Measurements from ENCODE around the gene SPTSSA.

SPTSSA gene

GRCh38 chr14:34420547-34421150 lies 41.4 kb downstream of the SPTSSA start:
- H3K9me3 ChIP-seq (ENCODE audit: control extremely low read depth in 1 of 5, control insufficient read depth in 4 of 5, insufficient read depth in 2 of 5, low read depth in 1 of 5, low read length in 4 of 5), result peaks cover 0 to 18% (median 8%) of the 10 kb centered on the region in 5 experiments
- H3K27ac ChIP-seq (ENCODE audit: insufficient read depth in 1 of 2, low read depth in 1 of 2, low read length in 2 of 2, poor library complexity in 1 of 2, severe bottlenecking in 2 of 2), result no peak overlapping the region
- H3K36me3 ChIP-seq (ENCODE audit: control insufficient read depth in 4 of 4, insufficient read depth in 4 of 4, low read length in 3 of 4), result no peaks in the 10 kb centered on the region
- ChIA-PET CTCF (no interaction called here), POLR2A (no interaction called here)
- WGBS (ENCODE audit: insufficient coverage), result 82% methylated on average over 3 of the region's 6 CpGs
- DNase-seq, result no peak
- no peak overlapping the region for H3K4me3 ChIP-seq (ENCODE audit: control insufficient read depth in 1 of 7, extremely low read depth in 1 of 7, insufficient read depth in 4 of 7, low read depth in 2 of 7, low read length in 6 of 7)
- peaks cover 0 to 5% (median 3%) of the 10 kb centered on the region in 4 experiments for H3K4me1 ChIP-seq (ENCODE audit: control extremely low read depth in 1 of 4, control insufficient read depth in 4 of 4, insufficient read depth in 4 of 4, low read length in 3 of 4)
- H3K27me3 ChIP-seq (replicated peaks in 2 of 5; ENCODE audit: control insufficient read depth in 4 of 5, insufficient read depth in 5 of 5, low read length in 4 of 5), result no peaks in the 10 kb centered on the region

- H3K4me3 ChIP-seq (ENCODE audit: control insufficient read depth in 1 of 7, extremely low read depth in 1 of 7, insufficient read depth in 4 of 7, low read depth in 2 of 7, low read length in 6 of 7), result no peak overlapping the region
- POLR2A ChIA-PET, result no interaction called here
- H3K27ac ChIP-seq (ENCODE audit: insufficient read depth in 1 of 2, low read depth in 1 of 2, low read length in 2 of 2, poor library complexity in 1 of 2, severe bottlenecking in 2 of 2), result no peak overlapping the region
- H3K36me3 ChIP-seq (ENCODE audit: control insufficient read depth in 4 of 4, insufficient read depth in 4 of 4, low read length in 3 of 4), result no peaks in the 10 kb centered on the region
- no peaks in the 10 kb centered on the region for H3K27me3 ChIP-seq (replicated peaks in 2 of 5; ENCODE audit: control insufficient read depth in 4 of 5, insufficient read depth in 5 of 5, low read length in 4 of 5)
- WGBS (ENCODE audit: insufficient coverage), result 100% methylated on average over 2 of the region's 2 CpGs
- CTCF ChIA-PET, result no interaction called here
- H3K4me1 ChIP-seq (ENCODE audit: control extremely low read depth in 1 of 4, control insufficient read depth in 4 of 4, insufficient read depth in 4 of 4, low read length in 3 of 4), result peaks cover 0 to under 1% (median under 1%) of the 10 kb centered on the region in 4 experiments
- H3K9me3 ChIP-seq (ENCODE audit: control extremely low read depth in 1 of 5, control insufficient read depth in 4 of 5, insufficient read depth in 2 of 5, low read depth in 1 of 5, low read length in 4 of 5), result peaks cover 1 to 18% (median 4%) of the 10 kb centered on the region in 5 experiments
- DNase-seq, result no peak
These were observed 52.3 kb downstream of the SPTSSA start for GRCh38 chr14:34409721-34410120.

GRCh38 chr14:34407951-34408350 lies 54.1 kb downstream of the SPTSSA start:
- Histone ChIP-seq H3K4me3 (ENCODE audit: control insufficient read depth in 1 of 7, extremely low read depth in 1 of 7, insufficient read depth in 4 of 7, low read depth in 2 of 7, low read length in 6 of 7) (no peak overlapping the region), H3K27ac (ENCODE audit: insufficient read depth in 1 of 2, low read depth in 1 of 2, low read length in 2 of 2, poor library complexity in 1 of 2, severe bottlenecking in 2 of 2) (no peak overlapping the region), H3K27me3 (replicated peaks in 2 of 5; ENCODE audit: control insufficient read depth in 4 of 5, insufficient read depth in 5 of 5, low read length in 4 of 5) (no peaks in the 10 kb centered on the region), H3K36me3 (ENCODE audit: control insufficient read depth in 4 of 4, insufficient read depth in 4 of 4, low read length in 3 of 4) (no peaks in the 10 kb centered on the region), H3K9me3 (ENCODE audit: control extremely low read depth in 1 of 5, control insufficient read depth in 4 of 5, insufficient read depth in 2 of 5, low read depth in 1 of 5, low read length in 4 of 5) (peaks cover 0 to 18% (median 2%) of the 10 kb centered on the region in 5 experiments), H3K4me1 (ENCODE audit: control extremely low read depth in 1 of 4, control insufficient read depth in 4 of 4, insufficient read depth in 4 of 4, low read length in 3 of 4) (peaks cover 0 to 9% (median 6%) of the 10 kb centered on the region in 4 experiments)
- WGBS (ENCODE audit: insufficient coverage), result 100% methylated on average over 1 of the region's 1 CpG
- DNase-seq, result no peak
- ChIA-PET POLR2A (no interaction called here), CTCF (no interaction called here)

- H3K9me3 ChIP-seq (ENCODE audit: control extremely low read depth in 1 of 5, control insufficient read depth in 4 of 5, insufficient read depth in 2 of 5, low read depth in 1 of 5, low read length in 4 of 5), result peaks cover 0 to 6% (median 1%) of the 10 kb centered on the region in 5 experiments
- WGBS (ENCODE audit: insufficient coverage), result 0% methylated on average over 1 of the region's 2 CpGs
- H3K4me1 ChIP-seq (ENCODE audit: control extremely low read depth in 1 of 4, control insufficient read depth in 4 of 4, insufficient read depth in 4 of 4, low read length in 3 of 4), result peaks cover 0 to 9% (median 6%) of the 10 kb centered on the region in 4 experiments
- DNase-seq, result peak; percentile 5 to 52 (median 42)
- ChIA-PET POLR2A (interaction anchor here (0.7 kb wide), 1 partner anchor 83 kb away, joined by 3 read pairs; no protein-coding TSS in a partner anchor), CTCF (no interaction called here)
- peak overlapping the region; percentile 25 to 51 for H3K27ac ChIP-seq (ENCODE audit: insufficient read depth in 1 of 2, low read depth in 1 of 2, low read length in 2 of 2, poor library complexity in 1 of 2, severe bottlenecking in 2 of 2)
- H3K36me3 ChIP-seq (ENCODE audit: control insufficient read depth in 4 of 4, insufficient read depth in 4 of 4, low read length in 3 of 4), result no peaks in the 10 kb centered on the region
- no peaks in the 10 kb centered on the region for H3K27me3 ChIP-seq (replicated peaks in 2 of 5; ENCODE audit: control insufficient read depth in 4 of 5, insufficient read depth in 5 of 5, low read length in 4 of 5)
- H3K4me3 ChIP-seq (ENCODE audit: control insufficient read depth in 1 of 7, extremely low read depth in 1 of 7, insufficient read depth in 4 of 7, low read depth in 2 of 7, low read length in 6 of 7), result peak overlapping the region in 2 of 7 experiments; percentile 28 to 42
These were observed 57.6 kb downstream of the SPTSSA start for GRCh38 chr14:34404416-34404815.

- no peaks in the 10 kb centered on the region for H3K27me3 ChIP-seq (replicated peaks in 2 of 5; ENCODE audit: control insufficient read depth in 4 of 5, insufficient read depth in 5 of 5, low read length in 4 of 5)
- no peaks in the 10 kb centered on the region for H3K36me3 ChIP-seq (ENCODE audit: control insufficient read depth in 4 of 4, insufficient read depth in 4 of 4, low read length in 3 of 4)
- H3K9me3 ChIP-seq (ENCODE audit: control extremely low read depth in 1 of 5, control insufficient read depth in 4 of 5, insufficient read depth in 2 of 5, low read depth in 1 of 5, low read length in 4 of 5), result peaks cover 0 to 5% (median 0%) of the 10 kb centered on the region in 5 experiments
- H3K27ac ChIP-seq (ENCODE audit: insufficient read depth in 1 of 2, low read depth in 1 of 2, low read length in 2 of 2, poor library complexity in 1 of 2, severe bottlenecking in 2 of 2), result no peak overlapping the region
- ChIA-PET POLR2A (no interaction called here), CTCF (no interaction called here)
- peaks cover 0 to 9% (median 6%) of the 10 kb centered on the region in 4 experiments for H3K4me1 ChIP-seq (ENCODE audit: control extremely low read depth in 1 of 4, control insufficient read depth in 4 of 4, insufficient read depth in 4 of 4, low read length in 3 of 4)
- no peak overlapping the region for H3K4me3 ChIP-seq (ENCODE audit: control insufficient read depth in 1 of 7, extremely low read depth in 1 of 7, insufficient read depth in 4 of 7, low read depth in 2 of 7, low read length in 6 of 7)
- WGBS (ENCODE audit: insufficient coverage), result 100% methylated on average over 2 of the region's 5 CpGs
- no peak for DNase-seq
These were observed 58.4 kb downstream of the SPTSSA start for GRCh38 chr14:34403646-34404045.

- no peak overlapping the region for H3K4me3 ChIP-seq (ENCODE audit: control insufficient read depth in 1 of 7, extremely low read depth in 1 of 7, insufficient read depth in 4 of 7, low read depth in 2 of 7, low read length in 6 of 7)
- CTCF ChIA-PET, result no interaction called here
- H3K9me3 ChIP-seq (ENCODE audit: control extremely low read depth in 1 of 5, control insufficient read depth in 4 of 5, insufficient read depth in 2 of 5, low read depth in 1 of 5, low read length in 4 of 5), result peaks cover 0 to 2% (median 0%) of the 10 kb centered on the region in 5 experiments
- no peak for DNase-seq
- no peaks in the 10 kb centered on the region for H3K4me1 ChIP-seq (ENCODE audit: control extremely low read depth in 1 of 4, control insufficient read depth in 4 of 4, insufficient read depth in 4 of 4, low read length in 3 of 4)
- POLR2A ChIA-PET, result no interaction called here
- 100% methylated on average over 3 of the region's 3 CpGs for WGBS (ENCODE audit: insufficient coverage)
- no peaks in the 10 kb centered on the region for H3K36me3 ChIP-seq (ENCODE audit: control insufficient read depth in 4 of 4, insufficient read depth in 4 of 4, low read length in 3 of 4)
- H3K27ac ChIP-seq (ENCODE audit: insufficient read depth in 1 of 2, low read depth in 1 of 2, low read length in 2 of 2, poor library complexity in 1 of 2, severe bottlenecking in 2 of 2), result no peak overlapping the region
- H3K27me3 ChIP-seq (replicated peaks in 2 of 5; ENCODE audit: control insufficient read depth in 4 of 5, insufficient read depth in 5 of 5, low read length in 4 of 5), result no peaks in the 10 kb centered on the region
These were observed 64.0 kb downstream of the SPTSSA start for GRCh38 chr14:34398024-34398423.

- H3K4me1 ChIP-seq (ENCODE audit: control extremely low read depth in 1 of 4, control insufficient read depth in 4 of 4, insufficient read depth in 4 of 4, low read length in 3 of 4), result no peaks in the 10 kb centered on the region
- CTCF ChIA-PET, result interaction anchor here (0.7 kb wide), 1 partner anchor 25 kb away, joined by 3 read pairs; no protein-coding TSS in a partner anchor
- DNase-seq, result no peak
- WGBS (ENCODE audit: insufficient coverage), result no CpG with 5 or more reads among the region's 4 CpGs
- no peak overlapping the region for H3K4me3 ChIP-seq (ENCODE audit: control insufficient read depth in 1 of 7, extremely low read depth in 1 of 7, insufficient read depth in 4 of 7, low read depth in 2 of 7, low read length in 6 of 7)
- POLR2A ChIA-PET, result no interaction called here
- H3K36me3 ChIP-seq (ENCODE audit: control insufficient read depth in 4 of 4, insufficient read depth in 4 of 4, low read length in 3 of 4), result no peaks in the 10 kb centered on the region
- no peak overlapping the region for H3K27ac ChIP-seq (ENCODE audit: insufficient read depth in 1 of 2, low read depth in 1 of 2, low read length in 2 of 2, poor library complexity in 1 of 2, severe bottlenecking in 2 of 2)
- no peaks in the 10 kb centered on the region for H3K27me3 ChIP-seq (replicated peaks in 2 of 5; ENCODE audit: control insufficient read depth in 4 of 5, insufficient read depth in 5 of 5, low read length in 4 of 5)
- peaks cover 0 to 10% (median 0%) of the 10 kb centered on the region in 5 experiments for H3K9me3 ChIP-seq (ENCODE audit: control extremely low read depth in 1 of 5, control insufficient read depth in 4 of 5, insufficient read depth in 2 of 5, low read depth in 1 of 5, low read length in 4 of 5)
These were observed 74.0 kb downstream of the SPTSSA start for GRCh38 chr14:34387974-34388516.

All from common myeloid progenitor, CD34-positive (primary cell).